Activated CD8-positive, alpha-beta memory T cell treated with anti-CD3 and anti-CD28 coated beads for 36 hours (primary cell): ENCODE data around the gene DCTN4. TPM values are rescaled to one million over a fixed set of nuclear protein-coding genes. Genes with fewer than 3 reads are reported as not detected.

ENCODE experiments used
- CTCF ChIA-PET: fragments of 350-600 bp; sonication (Branson Sonifier 250); formaldehyde crosslinking; loops from one replicate; lab custom pipeline; 2021; ENCODE audit warnings: antibody characterized with exemption; lab: Charles Lee
- POLR2A ChIA-PET: fragments of 350-600 bp; sonication (Branson Sonifier 250); formaldehyde crosslinking; loops from one replicate; lab custom pipeline; 2021; ENCODE audit warnings: antibody characterized with exemption; lab: Charles Lee
- total RNA-seq, 2 experiments: library from RNA; stranded (reverse); gene quantifications; one replicate each; pipeline ENCODE4 v1.2.3, GENCODE V29; 2021

DCTN4 gene
- total RNA-seq, 2 experiments from 2014 or later, result 30.6 to 32.9 TPM

- ChIA-PET CTCF (no interaction called here), POLR2A (no interaction called here)
Measured at GRCh38 chr5:150660108-150660831, 98.5 kb downstream of the DCTN4 start.

- CTCF ChIA-PET, result no interaction called here
- POLR2A ChIA-PET, result no interaction called here
Measured at GRCh38 chr5:150659360-150660107, 99.3 kb downstream of the DCTN4 start.

- CTCF ChIA-PET, result no interaction called here
- POLR2A ChIA-PET, result no interaction called here
Measured at GRCh38 chr5:150658699-150659265, 100.0 kb downstream of the DCTN4 start.

Other genes with a start within 250 kb of the DCTN4 start
- gene SYNPO, start 118.4 kb downstream of the DCTN4 start, total RNA-seq, result under 1 TPM in 1 of 2 experiments, not detected in 1; 0.04 TPM
- gene MYOZ3, start 97.8 kb downstream of the DCTN4 start, total RNA-seq, result under 1 TPM in 1 of 2 experiments, not detected in 1; 0.06 TPM
- gene RBM22, start 58.0 kb downstream of the DCTN4 start, total RNA-seq, result 10 to 100 TPM; 67.9 to 69.3 TPM
- 10 to 100 TPM; 11.2 to 12.3 TPM for gene SMIM3, start 19.7 kb upstream of the DCTN4 start, total RNA-seq
- 1 to 10 TPM; 1.3 to 1.7 TPM for gene IRGM, start 87.5 kb upstream of the DCTN4 start, total RNA-seq
- gene ZNF300, start 146.0 kb upstream of the DCTN4 start, total RNA-seq, result under 1 TPM; 0.71 to 0.74 TPM